Measurements from ENCODE around the gene HHATL. TPM values are rescaled to one million over a fixed set of nuclear protein-coding genes. Genes with fewer than 3 reads are reported as not detected.

HHATL gene
- total RNA-seq, 1 experiment from 2014 or later: not detected

DNA sequence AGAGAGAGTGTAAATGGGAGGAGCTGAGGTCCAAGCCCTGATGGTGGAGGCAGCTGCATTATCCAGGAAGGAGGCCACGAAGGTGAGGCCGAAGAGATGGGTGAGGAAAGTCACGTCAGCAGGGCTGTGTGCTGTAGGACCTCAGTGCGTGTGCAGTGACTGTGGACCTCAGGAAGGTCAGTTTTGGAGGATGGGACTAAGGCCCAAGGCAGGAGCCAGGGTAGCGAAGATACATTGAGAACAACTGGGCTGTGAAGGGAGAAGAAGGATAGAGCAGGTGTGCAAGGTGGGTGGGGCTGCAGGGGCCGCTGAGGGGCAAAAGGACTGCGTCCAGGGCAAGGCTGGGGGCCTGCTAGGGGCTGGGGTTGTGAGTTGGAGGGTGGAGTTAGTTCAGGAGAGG lies 12.4 kb downstream of the HHATL start:
- Histone ChIP-seq H3K27me3 (ENCODE audit: control insufficient read depth, insufficient read depth, low read length) (no peaks in the 10 kb centered on the region), H3K36me3 (ENCODE audit: control insufficient read depth, insufficient read depth, low read length) (no peaks in the 10 kb centered on the region), H3K27ac (ENCODE audit: low read length) (no peak overlapping the region), H3K9me3 (ENCODE audit: control insufficient read depth, insufficient read depth, low read depth, low read length) (no peaks in the 10 kb centered on the region), H3K4me3 (ENCODE audit: low read depth in 2 of 2, low read length in 2 of 2) (no peak overlapping the region), H3K4me1 (ENCODE audit: control insufficient read depth, insufficient read depth, low read length) (no peaks in the 10 kb centered on the region)
- no peak for ATAC-seq
- BruUV-seq (replicated peaks): no TSS peak
- in situ Hi-C loops (cut with HindIII; ENCODE audit: low pct_unique_long_range_greater_than_20kb, low sequenced_read_pairs): no loop called here
- no peak for TF ChIP-seq SIN3A (IDR thresholded peaks at IDR 0.05; ENCODE audit: borderline replicate concordance, insufficient read depth, low read depth, low read length)
- no peak for TF ChIP-seq POLR2AphosphoS5 (IDR thresholded peaks at IDR 0.05; ENCODE audit: low read depth, low read length)
- TF ChIP-seq, protein P1, sequence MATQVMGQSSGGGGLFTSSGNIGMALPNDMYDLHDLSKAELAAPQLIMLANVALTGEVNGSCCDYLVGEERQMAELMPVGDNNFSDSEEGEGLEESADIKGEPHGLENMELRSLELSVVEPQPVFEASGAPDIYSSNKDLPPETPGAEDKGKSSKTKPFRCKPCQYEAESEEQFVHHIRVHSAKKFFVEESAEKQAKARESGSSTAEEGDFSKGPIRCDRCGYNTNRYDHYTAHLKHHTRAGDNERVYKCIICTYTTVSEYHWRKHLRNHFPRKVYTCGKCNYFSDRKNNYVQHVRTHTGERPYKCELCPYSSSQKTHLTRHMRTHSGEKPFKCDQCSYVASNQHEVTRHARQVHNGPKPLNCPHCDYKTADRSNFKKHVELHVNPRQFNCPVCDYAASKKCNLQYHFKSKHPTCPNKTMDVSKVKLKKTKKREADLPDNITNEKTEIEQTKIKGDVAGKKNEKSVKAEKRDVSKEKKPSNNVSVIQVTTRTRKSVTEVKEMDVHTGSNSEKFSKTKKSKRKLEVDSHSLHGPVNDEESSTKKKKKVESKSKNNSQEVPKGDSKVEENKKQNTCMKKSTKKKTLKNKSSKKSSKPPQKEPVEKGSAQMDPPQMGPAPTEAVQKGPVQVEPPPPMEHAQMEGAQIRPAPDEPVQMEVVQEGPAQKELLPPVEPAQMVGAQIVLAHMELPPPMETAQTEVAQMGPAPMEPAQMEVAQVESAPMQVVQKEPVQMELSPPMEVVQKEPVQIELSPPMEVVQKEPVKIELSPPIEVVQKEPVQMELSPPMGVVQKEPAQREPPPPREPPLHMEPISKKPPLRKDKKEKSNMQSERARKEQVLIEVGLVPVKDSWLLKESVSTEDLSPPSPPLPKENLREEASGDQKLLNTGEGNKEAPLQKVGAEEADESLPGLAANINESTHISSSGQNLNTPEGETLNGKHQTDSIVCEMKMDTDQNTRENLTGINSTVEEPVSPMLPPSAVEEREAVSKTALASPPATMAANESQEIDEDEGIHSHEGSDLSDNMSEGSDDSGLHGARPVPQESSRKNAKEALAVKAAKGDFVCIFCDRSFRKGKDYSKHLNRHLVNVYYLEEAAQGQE (IDR thresholded peaks at IDR 0.05; ENCODE audit: insufficient read depth in 1 of 2, low read depth in 2 of 2, low read length in 1 of 2): no peak
- TF ChIP-seq TCF7L2 (IDR thresholded peaks at IDR 0.05; ENCODE audit: low read depth, low read length): no peak
- TF ChIP-seq, protein P2, sequence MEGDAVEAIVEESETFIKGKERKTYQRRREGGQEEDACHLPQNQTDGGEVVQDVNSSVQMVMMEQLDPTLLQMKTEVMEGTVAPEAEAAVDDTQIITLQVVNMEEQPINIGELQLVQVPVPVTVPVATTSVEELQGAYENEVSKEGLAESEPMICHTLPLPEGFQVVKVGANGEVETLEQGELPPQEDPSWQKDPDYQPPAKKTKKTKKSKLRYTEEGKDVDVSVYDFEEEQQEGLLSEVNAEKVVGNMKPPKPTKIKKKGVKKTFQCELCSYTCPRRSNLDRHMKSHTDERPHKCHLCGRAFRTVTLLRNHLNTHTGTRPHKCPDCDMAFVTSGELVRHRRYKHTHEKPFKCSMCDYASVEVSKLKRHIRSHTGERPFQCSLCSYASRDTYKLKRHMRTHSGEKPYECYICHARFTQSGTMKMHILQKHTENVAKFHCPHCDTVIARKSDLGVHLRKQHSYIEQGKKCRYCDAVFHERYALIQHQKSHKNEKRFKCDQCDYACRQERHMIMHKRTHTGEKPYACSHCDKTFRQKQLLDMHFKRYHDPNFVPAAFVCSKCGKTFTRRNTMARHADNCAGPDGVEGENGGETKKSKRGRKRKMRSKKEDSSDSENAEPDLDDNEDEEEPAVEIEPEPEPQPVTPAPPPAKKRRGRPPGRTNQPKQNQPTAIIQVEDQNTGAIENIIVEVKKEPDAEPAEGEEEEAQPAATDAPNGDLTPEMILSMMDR (IDR thresholded peaks at IDR 0.05): no peak
- no peak for DNase-seq (ENCODE audit: low read depth, low spot score)
- intact Hi-C loops (cut with micrococcal nuclease; ENCODE audit: unreplicated experiment): no loop called here
- ChIA-PET CTCF (no interaction called here), POLR2A (no interaction called here)

DNA sequence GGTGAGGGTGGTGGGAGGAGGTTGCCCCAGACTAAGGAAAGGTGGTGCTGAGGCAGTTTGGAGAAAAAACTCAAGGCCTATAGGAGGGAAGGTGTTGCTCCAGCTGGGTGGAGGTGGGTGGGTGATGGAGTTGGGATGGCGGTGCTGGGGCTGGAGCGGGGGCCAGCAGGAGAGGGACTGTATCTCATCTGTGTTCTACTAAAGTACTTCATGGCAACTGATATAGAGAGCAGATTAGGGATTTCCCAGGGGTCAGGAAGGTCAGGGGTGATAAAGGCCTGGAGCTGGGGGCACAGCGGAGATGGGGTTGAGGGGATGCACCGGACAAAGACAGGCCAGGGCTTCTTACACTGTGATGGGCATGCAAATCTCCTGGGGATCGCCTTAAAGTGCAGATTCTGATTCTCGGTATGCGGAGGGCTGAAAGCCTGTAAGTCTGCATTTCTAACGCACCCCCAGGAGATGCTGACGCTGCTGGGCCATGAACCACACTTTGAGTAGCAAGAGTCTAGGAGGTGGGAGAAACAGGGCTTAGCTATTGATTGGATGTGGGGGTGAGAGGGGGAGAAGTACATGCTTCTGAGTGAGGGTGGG lies 13.1 kb downstream of the HHATL start:
- H3K4me1 ChIP-seq (ENCODE audit: control insufficient read depth, insufficient read depth, low read length): no peaks in the 10 kb centered on the region
- BruUV-seq (replicated peaks): no TSS peak

More for the DNA sequence above, 13.1 kb downstream of the HHATL start:
- Histone ChIP-seq H3K9me3 (ENCODE audit: control insufficient read depth, insufficient read depth, low read depth, low read length) (no peaks in the 10 kb centered on the region), H3K36me3 (ENCODE audit: control insufficient read depth, insufficient read depth, low read length) (no peaks in the 10 kb centered on the region), H3K4me3 (ENCODE audit: low read depth in 2 of 2, low read length in 2 of 2) (no peak overlapping the region), H3K27ac (ENCODE audit: low read length) (no peak overlapping the region), H3K27me3 (ENCODE audit: control insufficient read depth, insufficient read depth, low read length) (no peaks in the 10 kb centered on the region)
- DNase-seq (ENCODE audit: low read depth, low spot score): no peak
- ChIA-PET POLR2A (no interaction called here), CTCF (no interaction called here)
- no peak for TF ChIP-seq SIN3A (IDR thresholded peaks at IDR 0.05; ENCODE audit: borderline replicate concordance, insufficient read depth, low read depth, low read length)
- intact Hi-C loops (cut with micrococcal nuclease; ENCODE audit: unreplicated experiment) (no loop called here), in situ Hi-C loops (cut with HindIII; ENCODE audit: low pct_unique_long_range_greater_than_20kb, low sequenced_read_pairs) (no loop called here)
- no peak for ATAC-seq

Measured in Panc1 (cell line).